Measurements from ENCODE around the gene HNRNPUL1. TPM values are rescaled to one million over a fixed set of nuclear protein-coding genes. Genes with fewer than 3 reads are reported as not detected.

Gene HNRNPUL1
- total RNA-seq, 1 donor from 2014 or later, result 256 TPM

- Mint-ChIP-seq H3K27ac (no peak overlapping the region), H3K9me3 (ENCODE audit: low read depth) (no peaks in the 10 kb centered on the region), H3K27me3 (no peaks in the 10 kb centered on the region), H3K36me3 (ENCODE audit: insufficient read depth) (peaks cover 22% of the 10 kb centered on the region), H3K4me3 (ENCODE audit: low read depth) (no peak overlapping the region), H3K4me1 (ENCODE audit: low read depth) (peaks cover 19% of the 10 kb centered on the region)
- TF ChIP-seq, protein P1, sequence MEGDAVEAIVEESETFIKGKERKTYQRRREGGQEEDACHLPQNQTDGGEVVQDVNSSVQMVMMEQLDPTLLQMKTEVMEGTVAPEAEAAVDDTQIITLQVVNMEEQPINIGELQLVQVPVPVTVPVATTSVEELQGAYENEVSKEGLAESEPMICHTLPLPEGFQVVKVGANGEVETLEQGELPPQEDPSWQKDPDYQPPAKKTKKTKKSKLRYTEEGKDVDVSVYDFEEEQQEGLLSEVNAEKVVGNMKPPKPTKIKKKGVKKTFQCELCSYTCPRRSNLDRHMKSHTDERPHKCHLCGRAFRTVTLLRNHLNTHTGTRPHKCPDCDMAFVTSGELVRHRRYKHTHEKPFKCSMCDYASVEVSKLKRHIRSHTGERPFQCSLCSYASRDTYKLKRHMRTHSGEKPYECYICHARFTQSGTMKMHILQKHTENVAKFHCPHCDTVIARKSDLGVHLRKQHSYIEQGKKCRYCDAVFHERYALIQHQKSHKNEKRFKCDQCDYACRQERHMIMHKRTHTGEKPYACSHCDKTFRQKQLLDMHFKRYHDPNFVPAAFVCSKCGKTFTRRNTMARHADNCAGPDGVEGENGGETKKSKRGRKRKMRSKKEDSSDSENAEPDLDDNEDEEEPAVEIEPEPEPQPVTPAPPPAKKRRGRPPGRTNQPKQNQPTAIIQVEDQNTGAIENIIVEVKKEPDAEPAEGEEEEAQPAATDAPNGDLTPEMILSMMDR (IDR thresholded peaks at IDR 0.05; ENCODE audit: unreplicated experiment), result no peak
- no peak for DNase-seq (ENCODE audit: low spot score, unreplicated experiment)
These were observed 55.5 kb downstream of the HNRNPUL1 start for GRCh38 chr19:41319500-41320184.

DNA sequence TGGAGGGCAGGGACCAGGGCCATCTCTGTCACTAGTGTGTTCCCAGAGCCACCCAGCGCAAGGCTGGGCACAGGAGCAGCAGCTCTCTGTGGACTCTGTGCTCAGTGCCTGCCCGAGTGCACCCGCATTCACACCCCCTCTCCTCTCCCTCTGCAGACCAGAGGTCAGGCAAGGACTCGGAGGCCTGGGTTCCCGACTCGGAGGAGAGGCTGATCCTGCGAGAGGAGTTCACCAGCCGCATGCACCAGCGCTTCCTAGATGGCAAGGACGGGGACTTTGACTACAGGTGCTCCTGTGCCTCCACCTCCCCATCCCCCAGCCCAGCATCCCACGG lies 56.0 kb downstream of the HNRNPUL1 start:
- Mint-ChIP-seq H3K4me1 (ENCODE audit: low read depth) (peaks cover 22% of the 10 kb centered on the region), H3K27me3 (no peaks in the 10 kb centered on the region), H3K27ac (no peak overlapping the region), H3K4me3 (ENCODE audit: low read depth) (no peak overlapping the region), H3K36me3 (ENCODE audit: insufficient read depth) (peaks cover 22% of the 10 kb centered on the region), H3K9me3 (ENCODE audit: low read depth) (no peaks in the 10 kb centered on the region)
- TF ChIP-seq, protein P1 (IDR thresholded peaks at IDR 0.05; ENCODE audit: unreplicated experiment), result no peak
- no peak for DNase-seq (ENCODE audit: low spot score, unreplicated experiment)

GRCh38 chr19:41320568-41320967 lies 56.4 kb downstream of the HNRNPUL1 start:
- Mint-ChIP-seq H3K4me1 (ENCODE audit: low read depth) (peaks cover 26% of the 10 kb centered on the region), H3K4me3 (ENCODE audit: low read depth) (no peak overlapping the region), H3K36me3 (ENCODE audit: insufficient read depth) (peaks cover 22% of the 10 kb centered on the region), H3K27me3 (no peaks in the 10 kb centered on the region), H3K27ac (no peak overlapping the region), H3K9me3 (ENCODE audit: low read depth) (no peaks in the 10 kb centered on the region)
- TF ChIP-seq, protein P1 (IDR thresholded peaks at IDR 0.05; ENCODE audit: unreplicated experiment), result no peak
- DNase-seq (ENCODE audit: low spot score, unreplicated experiment), result no peak

- Mint-ChIP-seq H3K27me3 (peaks cover under 1% of the 10 kb centered on the region), H3K27ac (no peak overlapping the region), H3K36me3 (ENCODE audit: insufficient read depth) (peaks cover 20% of the 10 kb centered on the region), H3K4me3 (ENCODE audit: low read depth) (no peak overlapping the region), H3K9me3 (ENCODE audit: low read depth) (no peaks in the 10 kb centered on the region), H3K4me1 (ENCODE audit: low read depth) (peaks cover 28% of the 10 kb centered on the region)
- DNase-seq (ENCODE audit: low spot score, unreplicated experiment), result no peak
- TF ChIP-seq, protein P1 (IDR thresholded peaks at IDR 0.05; ENCODE audit: unreplicated experiment), result no peak
These were observed 57.0 kb downstream of the HNRNPUL1 start for GRCh38 chr19:41321204-41321599.

GRCh38 chr19:41321600-41322270 lies 57.6 kb downstream of the HNRNPUL1 start:
- peak; percentile 36 for DNase-seq (ENCODE audit: low spot score, unreplicated experiment)
- Mint-ChIP-seq H3K9me3 (ENCODE audit: low read depth) (no peaks in the 10 kb centered on the region), H3K27me3 (peaks cover 3% of the 10 kb centered on the region), H3K4me1 (ENCODE audit: low read depth) (peaks cover 31% of the 10 kb centered on the region), H3K27ac (no peak overlapping the region), H3K4me3 (ENCODE audit: low read depth) (no peak overlapping the region), H3K36me3 (ENCODE audit: insufficient read depth) (peaks cover 14% of the 10 kb centered on the region)
- TF ChIP-seq, protein P1 (IDR thresholded peaks at IDR 0.05; ENCODE audit: unreplicated experiment), result peak; percentile 69

Data from progenitor cell of endocrine pancreas (in vitro differentiated cells).